Testis (tissue), 3 donors: ENCODE measurements around the gene CELA1. TPM values are rescaled to one million over a fixed set of nuclear protein-coding genes. Genes with fewer than 3 reads are reported as not detected.

Experiments used
- DNase-seq: peaks from one replicate; pipeline ENCODE4 v3.0.0-alpha.2; 2019
- H3K27ac ChIP-seq, 2 donors: fragments of 200-600 bp; sonication (generic); one replicate each; pipeline ENCODE4 v1.5.1; 2019
- H3K27me3 ChIP-seq: fragments of 200-600 bp; sonication (generic); one replicate; pipeline ENCODE4 v1.5.1; 2019
- H3K36me3 ChIP-seq: fragments of 200-600 bp; sonication (generic); one replicate; pipeline ENCODE4 v1.5.1; 2017; ENCODE audit warnings: low read depth; ENCODE audit errors: missing control alignments
- H3K4me1 ChIP-seq: fragments of 200-600 bp; sonication (generic); one replicate; pipeline ENCODE4 v1.5.1; 2019
- H3K4me3 ChIP-seq, 2 donors: fragments of 200-600 bp; sonication (generic); one replicate each; pipeline ENCODE4 v1.5.1; 2017 to 2019
- H3K9me3 ChIP-seq: fragments of 200-600 bp; sonication (generic); one replicate; pipeline ENCODE4 v1.5.1; 2017
- CTCF ChIP-seq, 3 experiments: fragments of 450-650 bp in 2 of 3; fragments of 200-600 bp in 1 of 3; sonication (generic) in 1 of 3; IDR thresholded peaks; one replicate each; pipeline ENCODE4 v1.5.1; 2016 to 2019; ENCODE audit warnings: antibody characterized with exemption in 3 of 3, mild to moderate bottlenecking in 2 of 3, moderate library complexity in 1 of 3
- POLR2A ChIP-seq: fragments of 450-650 bp; IDR thresholded peaks from one replicate; pipeline ENCODE4 v1.6.1; 2017; ENCODE audit warnings: antibody characterized with exemption, mild to moderate bottlenecking, moderate library complexity
- WGBS, 2 donors: methylation state at CpG; one replicate each; pipeline ENCODE4 v1.1.5; 2018; 5-methylcytosine and 5-hydroxymethylcytosine counted together
- intact Hi-C: fragments of 100-400 bp; cut with DNase I; formaldehyde crosslinking; loops from one replicate; pipeline ENCODE4 v1.15.1; 2023; ENCODE audit warnings: low total_unique reads
- polyA plus RNA-seq: library from polyadenylated mRNA; stranded (reverse); fragments of 350-450 nt; fragmentation: Illumina TruSeq; extraction: RNeasy Lipid Tissue Mini Kit (QIAGEN cat#74804); gene quantifications from one replicate; pipeline ENCODE4 v1.2.3, GENCODE V29; 2014; ENCODE audit warnings: low read depth, low replicate concordance; ENCODE audit not compliant: insufficient read depth
- total RNA-seq, 2 donors: library from RNA; depleted of rRNA; stranded (reverse); fragments of >200 nt; gene quantifications; one replicate each; pipeline ENCODE4 v1.2.3, GENCODE V29; 2016

CELA1 gene
- total and polyA plus RNA-seq, 3 donors from 2014 or later, result 0.50 TPM; not detected in 2

GRCh38 chr12:51330186-51330585 lies 16.3 kb downstream of the CELA1 start:
- DNase-seq, result no peak
- no peaks in the 10 kb centered on the region for H3K4me1 ChIP-seq
- no peak overlapping the region for H3K27ac ChIP-seq
- H3K36me3 ChIP-seq, result no peaks in the 10 kb centered on the region
- intact Hi-C loops, result no loop called here
- H3K27me3 ChIP-seq, result no peaks in the 10 kb centered on the region
- no peaks in the 10 kb centered on the region for H3K9me3 ChIP-seq
- H3K4me3 ChIP-seq, result no peak overlapping the region
- TF ChIP-seq CTCF (IDR thresholded peaks at IDR 0.05) (no peak), POLR2A (no peak)

GRCh38 chr12:51329742-51330141 lies 16.7 kb downstream of the CELA1 start:
- no peaks in the 10 kb centered on the region for H3K4me1 ChIP-seq
- no peaks in the 10 kb centered on the region for H3K27me3 ChIP-seq
- WGBS, 2 donors, result 88 to 94% methylated on average over 5 of the region's 5 CpGs
- no peak overlapping the region for H3K27ac ChIP-seq
- H3K9me3 ChIP-seq, result no peaks in the 10 kb centered on the region
- DNase-seq, result no peak
- H3K36me3 ChIP-seq, result no peaks in the 10 kb centered on the region
- no peak for TF ChIP-seq POLR2A
- intact Hi-C loops, result loop anchor here (10.0 kb wide), 1 partner anchor 495 kb away; no protein-coding TSS in a partner anchor
- no peak overlapping the region for H3K4me3 ChIP-seq

- H3K27ac ChIP-seq, result no peak overlapping the region
- no peak for DNase-seq
- intact Hi-C loops, result loop anchor here (10.0 kb wide), 1 partner anchor 494 kb away; no protein-coding TSS in a partner anchor
- no peaks in the 10 kb centered on the region for H3K27me3 ChIP-seq
- WGBS, 2 donors, result 85 to 86% methylated on average over 4 of the region's 4 CpGs
- H3K4me3 ChIP-seq, result no peak overlapping the region
- no peaks in the 10 kb centered on the region for H3K36me3 ChIP-seq
- no peaks in the 10 kb centered on the region for H3K9me3 ChIP-seq
- no peaks in the 10 kb centered on the region for H3K4me1 ChIP-seq
- no peak for TF ChIP-seq CTCF (IDR thresholded peaks at IDR 0.05)
- no peak for TF ChIP-seq POLR2A
Observed at GRCh38 chr12:51328587-51328986, 17.9 kb downstream of the CELA1 start.

GRCh38 chr12:51326698-51327439 lies 19.6 kb downstream of the CELA1 start:
- no peak for DNase-seq
- WGBS, 2 donors, result 61 to 64% methylated on average over 7 of the region's 7 CpGs
- intact Hi-C loops, result loop anchor here (10.0 kb wide), 1 partner anchor 492 kb away; no protein-coding TSS in a partner anchor
- Histone ChIP-seq H3K27ac (peak overlapping the region in 1 of 2 donors; percentile 50), H3K9me3 (no peaks in the 10 kb centered on the region), H3K36me3 (no peaks in the 10 kb centered on the region), H3K4me1 (no peaks in the 10 kb centered on the region), H3K27me3 (no peaks in the 10 kb centered on the region), H3K4me3 (no peak overlapping the region)
- TF ChIP-seq CTCF (IDR thresholded peaks at IDR 0.05), result no peak
- no peak for TF ChIP-seq POLR2A

DNA sequence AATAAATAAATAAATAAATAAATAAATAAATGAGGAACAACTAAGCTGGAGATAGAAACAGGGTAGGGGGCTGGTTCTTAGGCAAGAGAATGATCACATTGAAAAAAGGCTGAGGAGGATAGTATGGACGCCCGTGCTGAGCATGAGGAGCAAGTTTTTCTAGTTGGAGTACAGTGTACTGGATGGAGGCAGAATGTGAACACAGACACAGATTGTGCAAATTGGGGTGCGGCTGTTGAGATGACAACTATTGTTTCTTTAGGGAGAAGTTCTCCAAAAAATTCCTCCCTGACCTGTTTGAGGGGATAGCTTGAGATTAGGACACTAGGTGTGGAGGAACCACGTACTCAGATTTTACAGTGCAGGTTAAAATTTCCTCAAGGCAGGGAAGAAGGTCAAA lies 21.5 kb downstream of the CELA1 start:
- peak overlapping the region in 1 of 2 donors; percentile 75 for H3K27ac ChIP-seq
- whole genome bisulfite sequencing, 2 donors, result 58 to 71% methylated on average over 4 of the region's 4 CpGs
- H3K36me3 ChIP-seq, result no peaks in the 10 kb centered on the region
- H3K27me3 ChIP-seq, result no peaks in the 10 kb centered on the region
- no peak for DNase-seq
- no peaks in the 10 kb centered on the region for H3K9me3 ChIP-seq
- intact Hi-C loops, result loop anchor here (10.0 kb wide), 1 partner anchor 490 kb away; no protein-coding TSS in a partner anchor
- H3K4me1 ChIP-seq, result no peaks in the 10 kb centered on the region
- TF ChIP-seq CTCF (IDR thresholded peaks at IDR 0.05), result no peak
- H3K4me3 ChIP-seq, result no peak overlapping the region
